DND-41 (cell line): ENCODE data around the gene STXBP6.

Experiments used
- CTCF ChIP-seq: IDR thresholded peaks from 2 replicates; pipeline ENCODE4 v1.5.1; 2012; ENCODE audit warnings: borderline replicate concordance, low read length, moderate library complexity, mild to moderate bottlenecking; ENCODE audit not compliant: poor library complexity, severe bottlenecking; ENCODE audit errors: extremely low read depth
- EZH2 ChIP-seq: IDR thresholded peaks from 3 replicates; pipeline ENCODE4 v1.6.1; 2012; ENCODE audit warnings: borderline replicate concordance, low read depth, mild to moderate bottlenecking, moderate library complexity, low read length, inconsistent platforms; ENCODE audit not compliant: severe bottlenecking

GRCh38 chr14:24992624-24993360 lies 57.2 kb downstream of the STXBP6 start:
- TF ChIP-seq CTCF (no peak), EZH2 (no peak)
